Prostate gland (tissue), 2 donors: ENCODE measurements around the gene FSTL5. TPM values are rescaled to one million over a fixed set of nuclear protein-coding genes. Genes with fewer than 3 reads are reported as not detected.

Experiments used
- DNase-seq: peaks from one replicate; pipeline ENCODE4 v3.0.0-alpha.2; 2019; ENCODE audit warnings: low spot score
- H3K27ac ChIP-seq, 2 donors: fragments of 200-600 bp; sonication (generic); 2 replicates each; pipeline ENCODE4 v1.5.1; 2017 to 2019
- H3K27me3 ChIP-seq: fragments of 200-600 bp; sonication (generic); replicated peaks from 2 replicates; pipeline ENCODE4 v1.5.1; 2019; ENCODE audit not compliant: insufficient read depth
- H3K36me3 ChIP-seq, 2 donors: fragments of 200-600 bp; sonication (generic); 1 replicate in 1 of 2; 2 replicates in 1 of 2; pipeline versions ENCODE4 v1.5.1 to v1.8.1; 2017 to 2019
- H3K4me1 ChIP-seq: fragments of 200-600 bp; sonication (generic); replicated peaks from 2 replicates; pipeline ENCODE4 v1.5.1; 2019
- H3K4me3 ChIP-seq, 2 donors: fragments of 200-600 bp; sonication (generic); 2 replicates each; pipeline ENCODE4 v1.5.1; 2017 to 2019
- H3K9me3 ChIP-seq: fragments of 200-600 bp; sonication (generic); 2 replicates; pipeline ENCODE4 v1.5.1; 2017
- CTCF ChIP-seq, 4 experiments: fragments of 200-600 bp in 2 of 4; fragments of 450-650 bp in 2 of 4; sonication (generic) in 2 of 4; IDR thresholded peaks; 1 replicate in 3 of 4; 2 replicates in 1 of 4; pipeline ENCODE4 v1.5.1; 2016 to 2019; ENCODE audit warnings: antibody characterized with exemption in 4 of 4, mild to moderate bottlenecking in 2 of 4, moderate library complexity in 2 of 4
- POLR2A ChIP-seq: fragments of 450-650 bp; IDR thresholded peaks from one replicate; pipeline ENCODE4 v1.6.1; 2016; ENCODE audit warnings: antibody characterized with exemption, mild to moderate bottlenecking
- POLR2AphosphoS5 ChIP-seq: sonication (generic); formaldehyde crosslinking; IDR thresholded peaks from one replicate; pipeline ENCODE4 v1.6.1; 2017; ENCODE audit warnings: antibody characterized with exemption
- WGBS: methylation state at CpG from one replicate; pipeline ENCODE4 v1.1.5; 2018; 5-methylcytosine and 5-hydroxymethylcytosine counted together
- intact Hi-C: fragments of 100-400 bp; cut with DNase I; formaldehyde crosslinking; loops from one replicate; pipeline ENCODE4 v1.14.2; 2022
- total RNA-seq, 2 donors: library from RNA; depleted of rRNA; stranded (reverse); fragments of >200 nt; gene quantifications; one replicate each; pipeline ENCODE4 v1.1.0, GENCODE V29; 2016

The FSTL5 gene
- total RNA-seq, 2 donors from 2014 or later = 0.45 TPM; not detected in 1

GRCh38 chr4:161704653-161705052, 459.1 kb downstream of the FSTL5 start:
- H3K27me3 ChIP-seq = no peaks in the 10 kb centered on the region
- no peak for TF ChIP-seq POLR2AphosphoS5
- TF ChIP-seq CTCF (IDR thresholded peaks at IDR 0.05) = no peak
- TF ChIP-seq POLR2A = no peak
- no peak overlapping the region for H3K4me3 ChIP-seq
- intact Hi-C loops = no loop called here
- no peak overlapping the region for H3K27ac ChIP-seq
- no peaks in the 10 kb centered on the region for H3K9me3 ChIP-seq
- WGBS = 40% methylated on average over 3 of the region's 3 CpGs
- no peaks in the 10 kb centered on the region for H3K4me1 ChIP-seq
- no peaks in the 10 kb centered on the region for H3K36me3 ChIP-seq
- no peak for DNase-seq

GRCh38 chr4:161704040-161704439, 459.8 kb downstream of the FSTL5 start:
- no peaks in the 10 kb centered on the region for H3K27me3 ChIP-seq
- 83% methylated on average over 4 of the region's 4 CpGs for WGBS
- H3K9me3 ChIP-seq = no peaks in the 10 kb centered on the region
- H3K36me3 ChIP-seq = no peaks in the 10 kb centered on the region
- no peak overlapping the region for H3K27ac ChIP-seq
- DNase-seq = no peak
- H3K4me3 ChIP-seq = no peak overlapping the region
- intact Hi-C loops = no loop called here
- no peak for TF ChIP-seq POLR2AphosphoS5
- TF ChIP-seq CTCF (IDR thresholded peaks at IDR 0.05) = no peak
- no peak for TF ChIP-seq POLR2A
- no peaks in the 10 kb centered on the region for H3K4me1 ChIP-seq

- H3K27me3 ChIP-seq = no peaks in the 10 kb centered on the region
- DNase-seq = no peak
- H3K4me1 ChIP-seq = no peaks in the 10 kb centered on the region
- H3K4me3 ChIP-seq = no peak overlapping the region
- WGBS = 85% methylated on average over 4 of the region's 4 CpGs
- H3K27ac ChIP-seq = no peak overlapping the region
- no peaks in the 10 kb centered on the region for H3K9me3 ChIP-seq
- intact Hi-C loops = no loop called here
- TF ChIP-seq POLR2AphosphoS5 (no peak), CTCF (IDR thresholded peaks at IDR 0.05) (no peak), POLR2A (no peak)
- no peaks in the 10 kb centered on the region for H3K36me3 ChIP-seq
Measured at GRCh38 chr4:161702287-161702686, 461.5 kb downstream of the FSTL5 start.

GRCh38 chr4:161696944-161697343, 466.9 kb downstream of the FSTL5 start:
- no peak overlapping the region for H3K27ac ChIP-seq
- no peak overlapping the region for H3K4me3 ChIP-seq
- no peaks in the 10 kb centered on the region for H3K4me1 ChIP-seq
- no peaks in the 10 kb centered on the region for H3K9me3 ChIP-seq
- WGBS = 65% methylated on average over 1 of the region's 1 CpG
- no peak for TF ChIP-seq CTCF (IDR thresholded peaks at IDR 0.05)
- no peak for TF ChIP-seq POLR2A
- no peak for TF ChIP-seq POLR2AphosphoS5
- no peak for DNase-seq
- no peaks in the 10 kb centered on the region for H3K36me3 ChIP-seq
- no peaks in the 10 kb centered on the region for H3K27me3 ChIP-seq
- intact Hi-C loops = no loop called here

- Histone ChIP-seq H3K4me3 (no peak overlapping the region), H3K27me3 (no peaks in the 10 kb centered on the region), H3K36me3 (no peaks in the 10 kb centered on the region), H3K27ac (no peak overlapping the region), H3K4me1 (no peaks in the 10 kb centered on the region), H3K9me3 (no peaks in the 10 kb centered on the region)
- 31% methylated on average over 2 of the region's 2 CpGs for WGBS
- no peak for TF ChIP-seq POLR2A
- no peak for TF ChIP-seq POLR2AphosphoS5
- TF ChIP-seq CTCF (IDR thresholded peaks at IDR 0.05) = no peak
- intact Hi-C loops = no loop called here
- no peak for DNase-seq
Measured at GRCh38 chr4:161680146-161680545, 483.7 kb downstream of the FSTL5 start.
